ENCODE data around the gene ETS1. TPM values are rescaled to one million over a fixed set of nuclear protein-coding genes. Genes with fewer than 3 reads are reported as not detected.

ETS1 gene
- total RNA-seq, 1 experiment from 2014 or later: 3.7 TPM

DNA sequence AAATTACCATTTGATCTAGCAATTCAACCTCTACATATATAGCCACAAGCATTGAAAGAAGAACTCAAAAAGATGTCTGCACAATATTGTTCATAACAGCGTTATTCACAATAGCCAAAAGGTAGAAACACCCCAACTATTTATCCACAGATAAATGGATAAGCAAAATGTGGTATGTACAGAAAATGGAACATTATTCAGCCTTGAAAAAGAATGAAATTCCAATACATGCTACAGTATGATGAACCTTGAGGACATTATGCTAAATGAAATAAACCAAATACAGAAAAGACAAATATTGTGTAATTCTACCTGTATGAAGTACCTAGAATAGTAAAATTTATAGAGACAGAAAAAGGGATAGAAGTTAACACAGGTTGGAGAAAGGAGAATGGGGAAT lies 2.6 kb upstream of the ETS1 start:
- BruUV-seq (replicated peaks): no TSS peak
- H3K4me3 ChIP-seq (ENCODE audit: low read depth, low read length, poor library complexity, severe bottlenecking): no peak overlapping the region
- CTCF ChIA-PET: no interaction called here
- no peak for DNase-seq (ENCODE audit: low spot score)
- peaks cover 86% of the 10 kb centered on the region for H3K27me3 ChIP-seq (replicated peaks; ENCODE audit: insufficient read depth, low read depth, low read length, poor library complexity)
- intact Hi-C loops (cut with micrococcal nuclease; ENCODE audit: unreplicated experiment): no loop called here
- H3K27ac ChIP-seq (ENCODE audit: low read depth, low read length, poor library complexity, severe bottlenecking): no peak overlapping the region
- POLR2A ChIA-PET (ENCODE audit: low non-redundant PET): no interaction called here
- H3K4me1 ChIP-seq (ENCODE audit: insufficient read depth, low read length, poor library complexity, severe bottlenecking): peaks cover 9% of the 10 kb centered on the region
- no peaks in the 10 kb centered on the region for H3K9me3 ChIP-seq (ENCODE audit: low read depth, low read length, poor library complexity, severe bottlenecking)
- no peaks in the 10 kb centered on the region for H3K36me3 ChIP-seq (ENCODE audit: insufficient read depth, low read length, poor library complexity, severe bottlenecking)
- TF ChIP-seq, protein P1, sequence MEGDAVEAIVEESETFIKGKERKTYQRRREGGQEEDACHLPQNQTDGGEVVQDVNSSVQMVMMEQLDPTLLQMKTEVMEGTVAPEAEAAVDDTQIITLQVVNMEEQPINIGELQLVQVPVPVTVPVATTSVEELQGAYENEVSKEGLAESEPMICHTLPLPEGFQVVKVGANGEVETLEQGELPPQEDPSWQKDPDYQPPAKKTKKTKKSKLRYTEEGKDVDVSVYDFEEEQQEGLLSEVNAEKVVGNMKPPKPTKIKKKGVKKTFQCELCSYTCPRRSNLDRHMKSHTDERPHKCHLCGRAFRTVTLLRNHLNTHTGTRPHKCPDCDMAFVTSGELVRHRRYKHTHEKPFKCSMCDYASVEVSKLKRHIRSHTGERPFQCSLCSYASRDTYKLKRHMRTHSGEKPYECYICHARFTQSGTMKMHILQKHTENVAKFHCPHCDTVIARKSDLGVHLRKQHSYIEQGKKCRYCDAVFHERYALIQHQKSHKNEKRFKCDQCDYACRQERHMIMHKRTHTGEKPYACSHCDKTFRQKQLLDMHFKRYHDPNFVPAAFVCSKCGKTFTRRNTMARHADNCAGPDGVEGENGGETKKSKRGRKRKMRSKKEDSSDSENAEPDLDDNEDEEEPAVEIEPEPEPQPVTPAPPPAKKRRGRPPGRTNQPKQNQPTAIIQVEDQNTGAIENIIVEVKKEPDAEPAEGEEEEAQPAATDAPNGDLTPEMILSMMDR (conservative IDR thresholded peaks at IDR 0.05; ENCODE audit: low read depth, low read length): no peak
- no peak for TF ChIP-seq EZH2 (IDR thresholded peaks at IDR 0.05; ENCODE audit: borderline replicate concordance, low read depth, low read length, poor library complexity, severe bottlenecking)

DNA sequence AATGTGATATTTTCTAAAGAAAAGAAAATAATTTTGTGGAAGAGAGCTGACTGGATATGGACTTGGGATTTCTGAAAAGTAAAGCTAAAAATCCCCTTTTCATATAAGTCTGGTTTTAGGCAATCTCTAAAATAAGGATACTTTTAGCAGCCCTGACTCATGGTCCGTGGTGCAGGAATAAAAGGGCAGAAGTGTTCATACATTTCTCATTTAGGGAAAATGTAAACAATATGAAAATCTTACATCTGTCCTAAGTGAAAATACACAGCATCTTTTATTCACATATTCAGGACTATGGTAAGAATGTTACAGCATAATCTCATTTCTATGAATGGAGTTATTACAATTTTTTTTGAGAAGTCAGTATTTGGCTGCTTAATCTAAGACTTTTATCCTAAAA lies 735 bp upstream of the ETS1 start:
- intact Hi-C loops (cut with micrococcal nuclease; ENCODE audit: unreplicated experiment): no loop called here
- H3K36me3 ChIP-seq (ENCODE audit: insufficient read depth, low read length, poor library complexity, severe bottlenecking): no peaks in the 10 kb centered on the region
- H3K4me1 ChIP-seq (ENCODE audit: insufficient read depth, low read length, poor library complexity, severe bottlenecking): peaks cover 1% of the 10 kb centered on the region
- no peak for DNase-seq (ENCODE audit: low spot score)
- H3K27me3 ChIP-seq (replicated peaks; ENCODE audit: insufficient read depth, low read depth, low read length, poor library complexity): peaks cover 86% of the 10 kb centered on the region
- no peaks in the 10 kb centered on the region for H3K9me3 ChIP-seq (ENCODE audit: low read depth, low read length, poor library complexity, severe bottlenecking)
- no TSS peak for BruUV-seq (replicated peaks)
- H3K4me3 ChIP-seq (ENCODE audit: low read depth, low read length, poor library complexity, severe bottlenecking): no peak overlapping the region
- POLR2A ChIA-PET (ENCODE audit: low non-redundant PET): no interaction called here
- CTCF ChIA-PET: no interaction called here
- no peak overlapping the region for H3K27ac ChIP-seq (ENCODE audit: low read depth, low read length, poor library complexity, severe bottlenecking)
- TF ChIP-seq, protein P1 (conservative IDR thresholded peaks at IDR 0.05; ENCODE audit: low read depth, low read length): no peak
- no peak for TF ChIP-seq EZH2 (IDR thresholded peaks at IDR 0.05; ENCODE audit: borderline replicate concordance, low read depth, low read length, poor library complexity, severe bottlenecking)

DNA sequence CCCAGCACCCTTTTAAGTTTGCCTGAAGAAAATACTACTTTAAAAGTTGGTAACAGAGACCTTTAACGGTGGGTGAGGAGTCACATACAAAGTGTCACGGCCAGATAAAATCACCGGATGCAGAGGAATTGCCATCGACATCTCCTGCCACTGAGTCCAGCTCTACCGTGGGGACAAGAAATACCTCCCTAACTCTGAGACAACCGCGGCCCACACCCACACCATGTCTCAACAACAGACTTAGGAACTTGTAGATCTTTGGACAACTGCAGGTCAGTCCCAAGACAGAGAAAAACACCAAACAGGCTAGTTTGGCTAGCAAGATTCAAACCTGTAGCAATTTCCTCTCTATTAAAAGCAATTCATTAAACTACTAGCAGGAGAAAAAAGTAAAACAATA lies 669 bp downstream of the ETS1 start:
- no peaks in the 10 kb centered on the region for H3K36me3 ChIP-seq (ENCODE audit: insufficient read depth, low read length, poor library complexity, severe bottlenecking)
- no peak overlapping the region for H3K4me3 ChIP-seq (ENCODE audit: low read depth, low read length, poor library complexity, severe bottlenecking)
- POLR2A ChIA-PET (ENCODE audit: low non-redundant PET): no interaction called here
- no TSS peak for BruUV-seq (replicated peaks)
- intact Hi-C loops (cut with micrococcal nuclease; ENCODE audit: unreplicated experiment): no loop called here
- TF ChIP-seq, protein P1 (conservative IDR thresholded peaks at IDR 0.05; ENCODE audit: low read depth, low read length): no peak
- no peak for TF ChIP-seq EZH2 (IDR thresholded peaks at IDR 0.05; ENCODE audit: borderline replicate concordance, low read depth, low read length, poor library complexity, severe bottlenecking)
- H3K9me3 ChIP-seq (ENCODE audit: low read depth, low read length, poor library complexity, severe bottlenecking): no peaks in the 10 kb centered on the region
- CTCF ChIA-PET: no interaction called here
- H3K27ac ChIP-seq (ENCODE audit: low read depth, low read length, poor library complexity, severe bottlenecking): no peak overlapping the region
- H3K4me1 ChIP-seq (ENCODE audit: insufficient read depth, low read length, poor library complexity, severe bottlenecking): no peaks in the 10 kb centered on the region
- DNase-seq (ENCODE audit: low spot score): no peak
- peaks cover 85% of the 10 kb centered on the region for H3K27me3 ChIP-seq (replicated peaks; ENCODE audit: insufficient read depth, low read depth, low read length, poor library complexity)

Measured in A673 (cell line).